Measurements from ENCODE around the gene DOC2A. TPM values are rescaled to one million over a fixed set of nuclear protein-coding genes. Genes with fewer than 3 reads are reported as not detected.

Gene DOC2A
- total and polyA plus RNA-seq, 9 of the 15 experiments (the other 6 are each of a cell fraction or from before 2014, with no cell fraction given) = 0.03 to 0.38 (median 0.28) TPM; not detected in 1

DNA sequence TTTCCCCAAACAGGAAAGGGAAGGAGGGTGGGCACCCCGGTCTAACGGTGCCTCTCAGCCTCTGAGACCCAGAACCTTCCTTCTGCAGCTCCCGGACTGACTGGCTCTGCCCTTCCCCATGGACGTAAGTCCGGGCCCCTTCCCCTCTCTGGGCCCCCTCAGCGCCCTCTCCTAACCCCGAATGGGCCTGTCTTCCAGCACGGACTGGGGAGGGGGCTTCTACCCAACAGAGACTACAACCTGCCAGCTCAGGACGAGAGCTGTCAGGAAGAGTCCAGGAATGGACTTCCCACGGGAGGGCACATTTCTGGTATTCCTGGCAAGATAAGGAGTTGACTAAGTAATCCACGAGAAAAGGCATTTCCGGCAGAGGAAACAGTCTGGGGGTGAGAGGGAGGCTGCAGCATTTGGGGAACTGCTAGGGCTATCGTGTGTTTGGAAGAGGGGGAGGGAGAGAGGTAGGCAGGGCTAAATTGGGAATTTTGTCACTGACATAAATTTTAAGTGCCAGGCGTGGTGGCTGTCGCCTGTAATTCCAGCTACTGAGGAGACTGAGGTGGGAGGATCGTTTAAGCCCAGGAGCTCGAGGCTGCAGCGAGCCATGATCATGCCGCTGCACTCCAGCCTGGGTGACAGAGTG is 42.7 kb upstream of the DOC2A start (continued):
- TF ChIP-seq, protein P1, sequence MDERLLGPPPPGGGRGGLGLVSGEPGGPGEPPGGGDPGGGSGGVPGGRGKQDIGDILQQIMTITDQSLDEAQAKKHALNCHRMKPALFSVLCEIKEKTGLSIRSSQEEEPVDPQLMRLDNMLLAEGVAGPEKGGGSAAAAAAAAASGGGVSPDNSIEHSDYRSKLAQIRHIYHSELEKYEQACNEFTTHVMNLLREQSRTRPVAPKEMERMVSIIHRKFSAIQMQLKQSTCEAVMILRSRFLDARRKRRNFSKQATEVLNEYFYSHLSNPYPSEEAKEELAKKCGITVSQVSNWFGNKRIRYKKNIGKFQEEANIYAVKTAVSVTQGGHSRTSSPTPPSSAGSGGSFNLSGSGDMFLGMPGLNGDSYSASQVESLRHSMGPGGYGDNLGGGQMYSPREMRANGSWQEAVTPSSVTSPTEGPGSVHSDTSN (CRISPR knock-in tag; IDR thresholded peaks at IDR 0.05; ENCODE audit: low read depth) = no peak
- TF ChIP-seq, protein P1 (tag; conservative IDR thresholded peaks at IDR 0.05; ENCODE audit: low read depth) = 0 out of 2 replicates have a peak, but pooled peaks have one; percentile 11
- TF ChIP-seq SPI1 (IDR thresholded peaks at IDR 0.05; ENCODE audit: borderline replicate concordance, low read depth, low read length) (peak; percentile 79; the same call in 1 of the 2 replicates), TFAM (CRISPR knock-in tag; conservative IDR thresholded peaks at IDR 0.05) (no peak), RBBP5 (IDR thresholded peaks at IDR 0.05; ENCODE audit: borderline replicate concordance, insufficient read depth, low read length, poor library complexity, severe bottlenecking) (peak; percentile 40)
- TF ChIP-seq, protein P2, sequence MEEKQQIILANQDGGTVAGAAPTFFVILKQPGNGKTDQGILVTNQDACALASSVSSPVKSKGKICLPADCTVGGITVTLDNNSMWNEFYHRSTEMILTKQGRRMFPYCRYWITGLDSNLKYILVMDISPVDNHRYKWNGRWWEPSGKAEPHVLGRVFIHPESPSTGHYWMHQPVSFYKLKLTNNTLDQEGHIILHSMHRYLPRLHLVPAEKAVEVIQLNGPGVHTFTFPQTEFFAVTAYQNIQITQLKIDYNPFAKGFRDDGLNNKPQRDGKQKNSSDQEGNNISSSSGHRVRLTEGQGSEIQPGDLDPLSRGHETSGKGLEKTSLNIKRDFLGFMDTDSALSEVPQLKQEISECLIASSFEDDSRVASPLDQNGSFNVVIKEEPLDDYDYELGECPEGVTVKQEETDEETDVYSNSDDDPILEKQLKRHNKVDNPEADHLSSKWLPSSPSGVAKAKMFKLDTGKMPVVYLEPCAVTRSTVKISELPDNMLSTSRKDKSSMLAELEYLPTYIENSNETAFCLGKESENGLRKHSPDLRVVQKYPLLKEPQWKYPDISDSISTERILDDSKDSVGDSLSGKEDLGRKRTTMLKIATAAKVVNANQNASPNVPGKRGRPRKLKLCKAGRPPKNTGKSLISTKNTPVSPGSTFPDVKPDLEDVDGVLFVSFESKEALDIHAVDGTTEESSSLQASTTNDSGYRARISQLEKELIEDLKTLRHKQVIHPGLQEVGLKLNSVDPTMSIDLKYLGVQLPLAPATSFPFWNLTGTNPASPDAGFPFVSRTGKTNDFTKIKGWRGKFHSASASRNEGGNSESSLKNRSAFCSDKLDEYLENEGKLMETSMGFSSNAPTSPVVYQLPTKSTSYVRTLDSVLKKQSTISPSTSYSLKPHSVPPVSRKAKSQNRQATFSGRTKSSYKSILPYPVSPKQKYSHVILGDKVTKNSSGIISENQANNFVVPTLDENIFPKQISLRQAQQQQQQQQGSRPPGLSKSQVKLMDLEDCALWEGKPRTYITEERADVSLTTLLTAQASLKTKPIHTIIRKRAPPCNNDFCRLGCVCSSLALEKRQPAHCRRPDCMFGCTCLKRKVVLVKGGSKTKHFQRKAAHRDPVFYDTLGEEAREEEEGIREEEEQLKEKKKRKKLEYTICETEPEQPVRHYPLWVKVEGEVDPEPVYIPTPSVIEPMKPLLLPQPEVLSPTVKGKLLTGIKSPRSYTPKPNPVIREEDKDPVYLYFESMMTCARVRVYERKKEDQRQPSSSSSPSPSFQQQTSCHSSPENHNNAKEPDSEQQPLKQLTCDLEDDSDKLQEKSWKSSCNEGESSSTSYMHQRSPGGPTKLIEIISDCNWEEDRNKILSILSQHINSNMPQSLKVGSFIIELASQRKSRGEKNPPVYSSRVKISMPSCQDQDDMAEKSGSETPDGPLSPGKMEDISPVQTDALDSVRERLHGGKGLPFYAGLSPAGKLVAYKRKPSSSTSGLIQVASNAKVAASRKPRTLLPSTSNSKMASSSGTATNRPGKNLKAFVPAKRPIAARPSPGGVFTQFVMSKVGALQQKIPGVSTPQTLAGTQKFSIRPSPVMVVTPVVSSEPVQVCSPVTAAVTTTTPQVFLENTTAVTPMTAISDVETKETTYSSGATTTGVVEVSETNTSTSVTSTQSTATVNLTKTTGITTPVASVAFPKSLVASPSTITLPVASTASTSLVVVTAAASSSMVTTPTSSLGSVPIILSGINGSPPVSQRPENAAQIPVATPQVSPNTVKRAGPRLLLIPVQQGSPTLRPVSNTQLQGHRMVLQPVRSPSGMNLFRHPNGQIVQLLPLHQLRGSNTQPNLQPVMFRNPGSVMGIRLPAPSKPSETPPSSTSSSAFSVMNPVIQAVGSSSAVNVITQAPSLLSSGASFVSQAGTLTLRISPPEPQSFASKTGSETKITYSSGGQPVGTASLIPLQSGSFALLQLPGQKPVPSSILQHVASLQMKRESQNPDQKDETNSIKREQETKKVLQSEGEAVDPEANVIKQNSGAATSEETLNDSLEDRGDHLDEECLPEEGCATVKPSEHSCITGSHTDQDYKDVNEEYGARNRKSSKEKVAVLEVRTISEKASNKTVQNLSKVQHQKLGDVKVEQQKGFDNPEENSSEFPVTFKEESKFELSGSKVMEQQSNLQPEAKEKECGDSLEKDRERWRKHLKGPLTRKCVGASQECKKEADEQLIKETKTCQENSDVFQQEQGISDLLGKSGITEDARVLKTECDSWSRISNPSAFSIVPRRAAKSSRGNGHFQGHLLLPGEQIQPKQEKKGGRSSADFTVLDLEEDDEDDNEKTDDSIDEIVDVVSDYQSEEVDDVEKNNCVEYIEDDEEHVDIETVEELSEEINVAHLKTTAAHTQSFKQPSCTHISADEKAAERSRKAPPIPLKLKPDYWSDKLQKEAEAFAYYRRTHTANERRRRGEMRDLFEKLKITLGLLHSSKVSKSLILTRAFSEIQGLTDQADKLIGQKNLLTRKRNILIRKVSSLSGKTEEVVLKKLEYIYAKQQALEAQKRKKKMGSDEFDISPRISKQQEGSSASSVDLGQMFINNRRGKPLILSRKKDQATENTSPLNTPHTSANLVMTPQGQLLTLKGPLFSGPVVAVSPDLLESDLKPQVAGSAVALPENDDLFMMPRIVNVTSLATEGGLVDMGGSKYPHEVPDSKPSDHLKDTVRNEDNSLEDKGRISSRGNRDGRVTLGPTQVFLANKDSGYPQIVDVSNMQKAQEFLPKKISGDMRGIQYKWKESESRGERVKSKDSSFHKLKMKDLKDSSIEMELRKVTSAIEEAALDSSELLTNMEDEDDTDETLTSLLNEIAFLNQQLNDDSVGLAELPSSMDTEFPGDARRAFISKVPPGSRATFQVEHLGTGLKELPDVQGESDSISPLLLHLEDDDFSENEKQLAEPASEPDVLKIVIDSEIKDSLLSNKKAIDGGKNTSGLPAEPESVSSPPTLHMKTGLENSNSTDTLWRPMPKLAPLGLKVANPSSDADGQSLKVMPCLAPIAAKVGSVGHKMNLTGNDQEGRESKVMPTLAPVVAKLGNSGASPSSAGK (IDR thresholded peaks at IDR 0.05) = no peak
- TF ChIP-seq, protein P3, sequence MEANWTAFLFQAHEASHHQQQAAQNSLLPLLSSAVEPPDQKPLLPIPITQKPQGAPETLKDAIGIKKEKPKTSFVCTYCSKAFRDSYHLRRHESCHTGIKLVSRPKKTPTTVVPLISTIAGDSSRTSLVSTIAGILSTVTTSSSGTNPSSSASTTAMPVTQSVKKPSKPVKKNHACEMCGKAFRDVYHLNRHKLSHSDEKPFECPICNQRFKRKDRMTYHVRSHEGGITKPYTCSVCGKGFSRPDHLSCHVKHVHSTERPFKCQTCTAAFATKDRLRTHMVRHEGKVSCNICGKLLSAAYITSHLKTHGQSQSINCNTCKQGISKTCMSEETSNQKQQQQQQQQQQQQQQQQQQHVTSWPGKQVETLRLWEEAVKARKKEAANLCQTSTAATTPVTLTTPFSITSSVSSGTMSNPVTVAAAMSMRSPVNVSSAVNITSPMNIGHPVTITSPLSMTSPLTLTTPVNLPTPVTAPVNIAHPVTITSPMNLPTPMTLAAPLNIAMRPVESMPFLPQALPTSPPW (CRISPR knock-in tag; IDR thresholded peaks at IDR 0.05) = no peak
- TF ChIP-seq, protein P4, sequence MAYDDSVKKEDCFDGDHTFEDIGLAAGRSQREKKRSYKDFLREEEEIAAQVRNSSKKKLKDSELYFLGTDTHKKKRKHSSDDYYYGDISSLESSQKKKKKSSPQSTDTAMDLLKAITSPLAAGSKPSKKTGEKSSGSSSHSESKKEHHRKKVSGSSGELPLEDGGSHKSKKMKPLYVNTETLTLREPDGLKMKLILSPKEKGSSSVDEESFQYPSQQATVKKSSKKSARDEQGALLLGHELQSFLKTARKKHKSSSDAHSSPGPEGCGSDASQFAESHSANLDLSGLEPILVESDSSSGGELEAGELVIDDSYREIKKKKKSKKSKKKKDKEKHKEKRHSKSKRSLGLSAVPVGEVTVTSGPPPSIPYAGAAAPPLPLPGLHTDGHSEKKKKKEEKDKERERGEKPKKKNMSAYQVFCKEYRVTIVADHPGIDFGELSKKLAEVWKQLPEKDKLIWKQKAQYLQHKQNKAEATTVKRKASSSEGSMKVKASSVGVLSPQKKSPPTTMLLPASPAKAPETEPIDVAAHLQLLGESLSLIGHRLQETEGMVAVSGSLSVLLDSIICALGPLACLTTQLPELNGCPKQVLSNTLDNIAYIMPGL (CRISPR knock-in tag; IDR thresholded peaks at IDR 0.05) = no peak
